WI38 (cell line): ENCODE results near the gene RNF14.

Experiments used
- H3K4me3 ChIP-seq: 2 replicates; pipeline ENCODE4 v1.5.1; 2011; ENCODE audit warnings: low read depth, mild to moderate bottlenecking, control low read depth, low read length
- CTCF ChIP-seq: IDR thresholded peaks from 2 replicates; pipeline ENCODE4 v1.5.1; 2012; ENCODE audit warnings: low read depth, mild to moderate bottlenecking, control low read depth, low read length

Gene RNF14

GRCh38 chr5:142003266-142003800 lies 34.4 kb downstream of the RNF14 start:
- no peak for TF ChIP-seq CTCF
- no peak overlapping the region for H3K4me3 ChIP-seq

GRCh38 chr5:142006363-142007236 lies 37.7 kb downstream of the RNF14 start:
- TF ChIP-seq CTCF: no peak
- no peak overlapping the region for H3K4me3 ChIP-seq

- no peak for TF ChIP-seq CTCF
- no peak overlapping the region for H3K4me3 ChIP-seq
Measured at GRCh38 chr5:142007237-142007544, 38.3 kb downstream of the RNF14 start.

- no peak overlapping the region for H3K4me3 ChIP-seq
- TF ChIP-seq CTCF: no peak
Measured at GRCh38 chr5:142008813-142009212, 39.9 kb downstream of the RNF14 start.

- no peak for TF ChIP-seq CTCF
- no peak overlapping the region for H3K4me3 ChIP-seq
Measured at GRCh38 chr5:142009886-142010285, 41.0 kb downstream of the RNF14 start.

GRCh38 chr5:142011572-142012185 lies 42.8 kb downstream of the RNF14 start:
- peak overlapping the region; percentile 82; the same call in 1 of the 2 replicates for H3K4me3 ChIP-seq
- no peak; the same call in 1 of the 2 replicates for TF ChIP-seq CTCF

GRCh38 chr5:142012186-142012785 lies 43.4 kb downstream of the RNF14 start:
- H3K4me3 ChIP-seq: peak overlapping the region; percentile 82
- TF ChIP-seq CTCF: peak; percentile 49; the same call in 1 of the 2 replicates
